HT1080 (cell line): ENCODE data around the gene STAB1. TPM values are rescaled to one million over a fixed set of nuclear protein-coding genes. Genes with fewer than 3 reads are reported as not detected.

Experiments
- DNase-seq: peaks from one replicate; pipeline ENCODE4 v3.0.0-alpha.2; 2015; ENCODE audit warnings: low read depth
- total RNA-seq: library from RNA; depleted of rRNA; stranded (reverse); fragments of >200 nt; shearing (Covaris generic); gene quantifications from 2 replicates; pipeline ENCODE4 v1.2.3, GENCODE V29; 2014

The STAB1 gene
- total RNA-seq, 1 experiment from 2014 or later: not detected

DNA sequence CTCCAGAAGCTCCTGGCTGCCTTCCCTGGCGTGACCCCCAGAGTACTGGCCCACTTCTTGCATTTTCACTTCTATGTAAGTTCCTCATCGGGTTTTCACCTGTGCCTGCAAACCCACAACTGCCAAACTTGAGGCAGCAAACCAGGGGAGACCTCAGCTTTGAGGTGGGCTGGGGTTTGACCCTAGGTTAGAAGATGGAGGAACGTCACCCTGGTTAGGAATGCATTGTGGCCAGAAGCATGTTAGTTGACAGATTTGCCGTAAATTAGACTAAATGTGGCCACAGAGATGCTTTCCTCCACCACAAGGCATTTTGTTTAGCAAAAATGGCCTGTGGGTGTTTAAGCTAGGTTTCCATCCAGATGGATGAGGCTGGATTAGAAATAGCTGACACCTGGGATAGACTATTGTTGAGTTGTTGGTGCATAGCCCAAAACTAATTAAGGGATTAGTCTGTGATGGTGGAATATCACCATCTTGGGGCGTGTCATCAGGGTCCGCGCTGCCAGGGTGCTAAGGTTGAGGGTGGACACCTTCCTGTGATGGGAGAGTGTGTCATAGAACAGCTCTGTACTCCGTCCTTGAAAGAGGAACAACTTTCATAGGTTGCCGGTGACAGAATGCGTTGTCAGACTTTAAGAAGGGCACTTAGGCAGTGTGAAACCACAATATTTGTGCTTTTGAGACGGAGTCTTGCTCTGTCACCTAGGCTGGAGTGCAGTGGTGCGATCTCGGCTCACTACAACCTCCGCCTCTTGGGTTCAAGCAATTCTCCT lies 36.2 kb upstream of the STAB1 start:
- DNase-seq: no peak

DNA sequence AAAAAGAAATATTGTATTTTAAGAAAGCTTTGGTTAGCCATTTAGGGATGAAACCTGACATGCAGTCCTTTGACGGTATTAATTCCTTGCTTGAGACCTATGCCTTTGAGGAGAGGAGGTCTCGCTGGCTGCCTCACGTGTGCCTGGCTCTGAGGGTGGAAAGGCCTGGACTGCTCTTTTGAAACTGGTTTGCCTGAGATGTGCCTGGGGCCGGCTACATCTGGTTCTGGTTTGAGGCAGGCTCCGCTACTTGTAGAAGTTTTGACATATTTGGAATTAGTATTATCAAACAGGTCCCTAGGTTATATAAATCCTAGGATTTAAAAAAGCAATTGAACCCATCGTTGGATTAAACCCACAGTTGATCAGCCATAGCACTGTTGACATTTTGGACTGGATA lies 33.3 kb upstream of the STAB1 start:
- no peak for DNase-seq

DNA sequence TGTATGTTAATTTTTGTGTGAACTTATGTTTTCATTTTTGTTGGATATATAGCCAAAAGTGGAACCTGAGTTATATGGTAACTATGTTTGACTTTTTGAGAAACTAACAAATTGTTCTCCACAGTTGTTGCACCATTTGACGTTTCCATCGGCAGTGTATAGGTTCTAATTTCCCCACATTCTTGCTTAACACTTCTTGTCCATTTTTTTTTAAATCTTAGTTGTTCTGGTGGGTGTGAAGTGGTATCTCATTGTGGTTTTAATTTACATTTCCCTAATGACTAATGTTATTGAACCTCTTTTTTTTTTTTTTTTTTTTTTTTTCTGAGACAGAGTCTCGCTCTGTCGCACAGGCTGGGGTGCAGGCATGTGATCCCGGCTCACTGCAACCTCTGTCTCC lies 31.7 kb upstream of the STAB1 start:
- DNase-seq: no peak

DNA sequence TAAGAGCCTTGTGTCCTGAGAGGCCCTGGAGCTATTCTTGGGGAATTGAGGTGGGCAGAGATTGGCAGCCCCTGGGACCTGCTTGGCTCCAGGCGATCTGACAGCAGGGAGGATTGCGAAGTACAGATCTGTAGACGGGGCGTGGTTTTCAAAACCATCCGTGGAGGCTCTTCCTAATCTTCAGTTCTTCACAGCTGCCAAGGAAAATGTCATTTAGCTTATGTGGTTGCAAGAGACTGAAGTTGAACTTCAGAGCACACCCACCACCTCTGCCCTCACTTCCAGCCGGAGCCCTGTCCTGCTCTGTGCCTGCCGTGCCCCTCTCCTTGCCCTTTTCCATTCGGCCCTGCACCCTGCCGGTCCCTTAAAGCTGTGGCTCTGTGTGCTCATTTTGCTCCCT lies 26.8 kb upstream of the STAB1 start:
- DNase-seq: no peak

DNA sequence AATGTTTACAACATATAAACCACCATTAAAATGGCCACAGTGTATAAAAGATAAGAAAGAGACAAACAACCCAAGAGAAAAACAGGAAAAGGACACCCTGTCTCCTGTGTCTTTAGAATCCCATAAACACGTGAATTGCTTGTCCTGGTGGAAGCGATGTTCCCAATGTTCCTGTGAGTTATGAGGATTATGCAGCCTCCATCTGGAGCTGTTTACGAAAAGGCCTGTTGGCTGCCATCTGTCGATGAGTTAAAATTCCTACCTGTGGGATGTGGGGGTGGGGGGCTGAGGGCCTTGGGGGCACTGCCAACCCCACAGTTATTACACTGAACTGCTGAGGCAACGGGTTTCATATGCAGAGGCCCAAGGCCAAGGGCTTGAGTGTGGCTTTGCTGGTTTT lies 26.1 kb upstream of the STAB1 start:
- no peak for DNase-seq

DNA sequence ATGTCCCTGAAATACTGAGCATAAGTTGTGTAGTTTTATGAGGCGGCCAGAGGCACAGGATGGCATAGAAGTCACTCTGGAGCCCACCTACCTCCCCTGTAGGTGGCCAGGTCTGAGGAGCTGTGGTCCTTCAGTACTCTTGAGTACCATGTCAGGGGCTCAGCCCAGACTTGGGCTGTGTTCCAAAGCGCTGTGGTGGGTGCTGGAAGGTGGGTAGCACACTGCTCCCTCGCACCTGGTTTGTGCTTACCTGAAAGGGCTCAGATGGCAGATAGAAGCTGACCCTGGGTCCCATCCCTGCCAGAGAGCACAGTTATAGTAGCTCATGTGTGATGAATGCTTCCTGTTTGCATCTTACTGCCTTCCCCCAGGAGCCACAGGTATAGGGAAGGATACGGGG lies 24.2 kb upstream of the STAB1 start:
- no peak for DNase-seq

DNA sequence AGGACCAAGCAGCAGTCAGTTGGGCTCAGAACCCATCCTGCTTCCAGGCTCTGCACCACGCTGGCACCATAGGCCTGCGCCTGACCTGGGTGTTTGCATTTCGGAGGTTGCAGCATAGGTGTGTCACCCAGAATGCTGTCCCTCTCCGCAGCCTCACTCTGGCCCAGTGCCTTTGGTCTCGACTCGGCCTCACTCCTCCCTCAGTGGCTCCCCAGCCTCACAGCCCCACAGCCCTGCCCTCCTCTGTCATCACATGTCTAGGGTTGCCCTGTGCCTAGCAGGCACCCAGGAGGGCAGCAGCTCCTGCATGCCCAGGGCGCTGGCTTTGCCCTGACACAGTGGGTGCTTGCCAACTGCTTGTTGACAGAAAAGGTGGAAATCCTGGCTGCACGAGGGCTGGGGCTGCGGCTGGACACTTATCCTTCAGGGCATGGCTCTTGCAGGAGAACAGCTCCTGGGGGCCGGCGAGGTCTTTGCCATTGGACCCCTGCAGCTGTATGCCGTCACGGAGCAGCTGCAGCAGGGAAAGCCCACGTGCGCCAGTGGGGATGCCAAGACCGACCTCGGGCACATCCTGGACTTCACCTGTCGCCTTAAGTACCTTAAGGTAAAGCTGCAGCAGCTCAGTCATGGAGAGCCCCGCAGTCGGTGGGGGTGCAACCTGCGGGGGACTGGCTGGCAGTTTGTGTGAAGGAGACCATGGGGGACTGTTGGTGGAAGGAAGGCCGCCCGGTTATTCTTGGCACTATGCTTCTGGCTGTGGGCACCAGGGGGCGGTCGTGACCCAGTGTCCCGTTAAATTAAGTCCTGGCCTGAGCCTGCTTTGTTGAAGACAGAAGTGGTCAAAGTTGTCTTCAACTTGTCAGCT lies 23.5 kb upstream of the STAB1 start:
- DNase-seq: peak; percentile 57

DNA sequence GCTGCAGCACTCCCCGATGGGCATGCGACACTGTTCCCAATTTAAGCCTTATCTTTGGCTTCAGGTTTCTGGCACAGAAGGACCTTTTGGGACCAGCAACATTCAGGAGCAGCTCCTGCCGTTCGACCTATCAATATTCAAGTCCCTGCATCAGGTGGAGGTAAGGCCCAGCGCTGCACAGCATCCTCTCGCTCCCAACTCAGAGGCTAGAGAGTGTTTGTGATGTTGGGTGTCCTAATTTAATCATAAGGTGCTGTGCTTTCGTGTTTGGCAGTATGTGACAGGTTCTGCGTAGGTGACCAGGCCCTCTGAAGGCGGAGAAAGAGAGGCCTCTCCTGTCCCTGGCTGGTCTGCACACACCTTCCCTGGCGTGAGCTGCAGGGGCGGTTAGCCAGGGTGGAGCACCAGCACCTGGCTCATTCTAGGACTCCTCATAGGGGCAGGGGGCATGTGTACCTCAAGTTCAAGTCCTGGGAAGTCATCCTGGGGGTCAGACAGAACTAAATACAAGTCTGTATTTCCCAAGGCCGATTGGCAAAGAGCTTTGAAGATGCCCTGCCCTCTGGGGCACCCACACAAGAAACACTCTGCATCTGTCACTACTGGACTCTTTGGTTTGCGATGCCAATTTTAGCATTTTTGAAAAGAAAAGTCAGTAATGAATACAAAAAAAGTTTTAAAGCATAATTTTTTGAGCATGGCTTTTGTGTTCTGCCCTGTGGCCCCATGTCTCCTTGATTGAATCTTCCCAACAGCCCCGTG lies 22.7 kb upstream of the STAB1 start:
- DNase-seq: no peak

DNA sequence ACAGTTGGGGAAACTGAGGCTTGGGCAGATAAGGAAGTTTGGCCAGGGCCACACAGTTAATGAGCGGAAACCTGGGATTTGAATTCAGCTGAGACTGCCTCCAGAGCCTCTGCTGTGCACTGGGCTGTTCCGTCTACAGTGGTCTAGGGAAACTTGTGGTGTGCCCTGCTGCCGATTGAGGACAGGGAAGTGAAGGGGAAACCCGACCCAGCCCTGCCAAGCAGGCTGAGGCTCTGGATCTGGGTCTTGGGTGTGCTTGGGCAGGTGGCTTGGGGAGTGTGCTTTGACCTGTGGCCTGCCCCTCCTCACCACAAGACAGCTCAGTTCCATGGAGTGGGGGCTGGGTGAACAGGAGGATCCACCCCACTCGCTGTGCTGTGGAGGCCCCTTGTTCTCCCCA lies 22.1 kb upstream of the STAB1 start:
- no peak for DNase-seq

DNA sequence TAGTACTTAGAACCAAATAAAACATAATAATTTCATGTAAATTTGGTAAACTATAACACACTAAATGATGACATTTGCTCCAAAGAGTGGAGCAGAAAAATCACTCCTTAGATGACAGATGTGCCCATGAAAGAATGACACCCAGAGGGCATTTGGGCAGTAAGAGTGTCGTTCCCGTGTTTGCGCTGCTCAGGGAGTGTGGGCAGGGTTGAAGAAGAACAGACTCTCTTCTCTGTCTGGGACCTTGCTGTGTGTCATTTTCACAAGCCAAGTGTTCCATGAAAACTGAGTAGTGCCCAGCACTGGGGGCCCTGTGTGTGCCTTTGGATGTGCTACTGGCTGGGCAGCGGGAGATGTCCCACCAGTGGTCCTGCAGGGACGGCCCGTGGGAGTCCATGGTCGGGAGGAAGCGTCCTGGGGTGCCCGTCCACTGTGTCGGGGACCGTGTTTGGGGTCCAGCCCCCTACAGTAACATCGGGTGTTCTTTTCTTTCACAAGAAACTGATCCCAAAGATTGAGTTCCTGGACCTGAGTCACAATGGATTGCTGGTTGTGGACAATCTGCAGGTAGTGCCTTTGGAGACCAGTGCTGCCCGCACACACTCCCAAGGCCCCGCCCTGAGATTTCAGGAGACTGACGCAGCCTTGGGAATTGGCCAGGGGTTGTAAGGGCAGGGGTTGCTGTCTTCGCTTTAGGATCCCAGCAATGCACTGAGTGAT lies 17.9 kb upstream of the STAB1 start:
- no peak for DNase-seq

DNA sequence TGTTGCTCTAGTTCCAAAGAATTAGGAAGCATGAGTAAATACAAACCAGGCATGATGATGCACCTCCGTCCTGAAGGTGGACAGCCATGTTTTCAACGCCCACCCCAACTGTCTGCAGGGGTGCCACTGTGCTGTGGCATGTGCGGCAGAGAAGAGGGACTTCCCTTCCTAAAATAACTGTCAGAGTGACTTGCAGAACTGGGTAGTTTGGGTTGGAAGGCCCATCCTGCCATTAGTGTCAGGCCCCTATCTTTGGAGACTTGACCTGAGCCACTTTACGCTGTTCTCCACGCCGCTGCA lies 17.4 kb upstream of the STAB1 start:
- DNase-seq: no peak

DNA sequence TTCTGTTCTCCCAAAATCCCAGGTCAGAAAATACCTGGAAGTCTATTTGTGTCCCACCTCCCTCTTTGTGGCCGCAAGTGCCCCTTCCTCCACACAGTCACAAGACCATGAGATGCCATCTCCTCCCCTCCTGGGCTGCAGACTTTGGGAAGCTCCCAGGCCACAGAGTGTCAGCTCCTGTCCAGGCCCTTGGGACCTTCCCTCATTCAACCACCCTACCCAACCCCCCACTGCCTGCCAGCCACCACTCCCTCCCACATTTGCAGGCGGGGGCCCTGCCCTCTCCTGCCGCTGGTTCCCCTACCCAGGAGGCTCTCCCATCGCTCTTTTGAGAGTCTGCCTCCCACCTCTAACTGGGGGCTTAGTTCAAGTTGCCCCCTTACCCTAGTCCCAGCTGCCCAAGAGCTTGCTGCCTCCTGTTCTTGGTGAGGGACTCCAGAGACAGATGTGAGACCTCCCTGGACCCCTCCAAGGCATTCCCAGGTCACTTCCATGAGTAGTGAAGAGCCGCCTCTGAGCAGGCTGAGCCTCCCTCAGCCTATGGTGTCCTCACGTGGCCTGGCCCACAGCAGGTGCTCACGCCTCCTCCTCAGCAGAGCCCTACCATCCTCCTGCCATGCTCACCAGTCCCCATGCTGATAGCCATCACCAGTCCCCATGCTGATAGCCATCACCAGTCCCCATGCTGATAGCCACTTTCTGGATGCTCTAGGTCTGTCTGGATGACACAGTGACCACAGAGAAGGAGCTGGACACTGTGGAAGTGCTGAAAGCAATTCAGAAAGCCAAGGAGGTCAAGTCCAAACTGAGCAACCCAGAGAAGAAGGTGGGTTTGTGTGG lies 15.9 kb upstream of the STAB1 start:
- DNase-seq: no peak

DNA sequence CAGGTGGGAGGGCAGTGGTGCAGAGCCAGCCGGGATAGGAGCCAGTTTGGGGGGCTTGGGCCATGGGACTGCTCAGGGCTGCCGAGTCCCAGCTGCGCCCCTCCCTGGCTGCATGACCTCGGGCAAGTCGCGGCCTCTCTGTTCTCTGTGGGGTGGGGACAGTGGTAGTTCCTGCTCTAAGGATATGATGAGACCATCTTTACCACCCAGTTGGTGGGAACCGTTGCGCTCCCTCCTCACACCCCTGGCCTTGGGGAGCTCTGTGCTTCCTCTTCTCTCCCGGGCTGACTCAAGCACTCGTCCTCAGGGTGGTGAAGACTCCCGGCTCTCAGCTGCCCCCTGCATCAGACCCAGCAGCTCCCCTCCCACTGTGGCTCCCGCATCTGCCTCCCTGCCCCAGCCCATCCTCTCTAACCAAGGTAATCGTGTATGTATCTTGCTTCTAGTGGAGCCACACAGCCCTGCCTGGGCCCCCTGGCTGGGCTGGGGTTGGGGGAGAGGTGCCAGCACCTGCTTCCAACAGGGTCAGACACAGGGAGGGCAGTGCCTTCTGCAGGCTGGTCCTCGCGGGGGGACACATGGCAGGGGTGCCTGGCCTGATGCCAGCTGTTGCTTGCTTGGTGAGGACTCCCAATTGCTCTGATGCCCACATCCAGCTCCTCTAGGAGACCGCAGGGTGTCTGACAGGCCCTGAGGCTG lies 15.1 kb upstream of the STAB1 start:
- no peak for DNase-seq

DNA sequence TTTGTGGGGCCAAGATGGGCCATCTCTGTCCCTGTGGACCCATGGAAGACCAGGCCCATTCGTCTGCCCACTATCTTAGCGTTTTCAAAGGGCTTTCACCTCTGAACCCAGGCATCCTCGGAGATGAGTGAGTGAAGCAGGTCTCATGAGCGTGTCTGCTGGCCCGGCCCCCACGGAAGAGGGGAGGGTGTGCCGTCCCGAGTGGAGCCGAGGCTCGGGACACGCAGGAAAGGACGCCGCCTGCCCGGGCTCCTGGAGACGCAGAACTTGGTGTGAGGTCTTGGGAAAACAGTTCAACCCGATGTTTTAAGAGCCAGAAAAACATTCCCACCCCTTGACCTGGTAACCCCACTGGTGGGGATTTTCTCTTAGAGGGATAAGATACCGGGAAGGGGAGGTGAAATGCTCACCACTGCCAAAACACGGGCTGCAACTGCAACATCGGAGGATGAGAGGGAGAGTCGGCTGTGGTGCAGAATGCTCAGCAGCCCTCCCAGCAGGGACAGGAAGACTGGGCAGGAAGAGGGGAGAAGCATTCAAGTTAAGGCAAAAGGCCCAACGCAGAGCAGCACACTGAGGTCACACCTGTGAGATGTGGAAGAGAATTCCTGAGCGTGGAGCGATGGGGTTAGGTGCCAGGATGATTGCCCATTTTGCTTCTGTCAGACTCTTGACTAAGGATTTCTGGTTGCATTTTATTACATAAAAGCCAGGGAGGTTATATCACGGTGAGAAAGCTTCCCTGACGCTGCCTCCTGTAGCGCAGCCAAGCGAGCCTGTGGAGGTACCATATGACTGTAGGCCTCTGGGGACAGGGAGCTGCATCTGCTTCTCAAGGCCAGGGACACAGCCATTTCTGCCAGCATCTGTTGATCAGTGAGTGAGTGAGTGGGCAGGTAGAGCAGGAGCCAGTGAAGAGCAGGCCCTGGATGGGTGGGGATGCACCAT lies 14.1 kb upstream of the STAB1 start:
- DNase-seq: no peak

DNA sequence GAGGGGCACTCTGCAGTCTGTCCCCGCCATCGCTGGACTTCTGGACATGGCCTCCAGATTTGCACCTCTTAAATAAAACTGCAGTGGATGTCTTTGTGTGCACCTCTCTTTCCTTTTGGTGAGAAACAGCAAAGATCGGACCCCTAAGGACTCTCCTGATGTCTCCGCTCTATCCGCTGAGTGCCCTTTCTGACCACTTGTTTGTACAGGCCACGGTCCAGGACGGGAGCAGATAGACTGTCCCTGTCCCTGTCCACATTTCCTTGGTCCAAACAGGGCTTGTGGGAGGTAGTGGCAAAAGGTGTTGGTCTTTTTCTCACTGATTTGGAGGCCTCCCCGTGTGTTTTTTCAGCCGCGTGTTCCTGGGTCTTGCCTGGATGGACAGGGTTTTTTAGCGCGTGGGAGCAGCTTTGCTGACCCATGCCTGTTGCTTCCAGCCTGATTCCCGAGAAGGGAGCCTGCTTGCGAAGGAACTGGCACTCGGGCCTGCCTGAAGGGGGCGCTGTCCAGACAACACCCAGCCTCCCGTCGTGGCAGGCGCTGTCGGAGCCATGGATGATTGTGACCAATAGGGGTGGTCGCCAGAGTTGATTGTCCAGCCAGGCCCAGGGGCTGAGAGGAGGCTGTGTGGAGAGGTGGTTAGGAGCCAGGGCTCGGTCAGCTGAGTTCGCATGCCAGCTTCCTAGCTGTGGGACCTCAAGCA lies 13.2 kb upstream of the STAB1 start:
- no peak for DNase-seq

DNA sequence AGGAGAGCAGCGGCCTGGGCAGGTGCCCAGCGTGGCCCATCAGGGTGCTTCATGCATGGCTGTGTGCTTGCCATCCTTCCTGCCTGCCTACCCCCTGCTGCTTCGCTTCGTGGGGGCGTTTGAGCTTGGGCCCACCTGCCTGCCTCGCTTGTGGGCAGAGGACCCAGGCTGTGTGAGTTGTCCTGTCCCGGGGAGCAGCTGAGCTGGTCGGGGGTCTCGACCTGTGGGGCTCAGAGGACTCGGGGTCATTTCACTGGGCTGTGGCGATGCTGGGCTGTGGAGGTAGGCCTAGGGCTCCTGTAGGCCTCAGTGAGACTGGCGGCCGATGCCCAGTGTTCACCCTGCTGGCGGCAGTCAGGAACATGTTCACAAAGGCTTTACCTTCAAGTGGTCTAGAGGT lies 12.1 kb upstream of the STAB1 start:
- DNase-seq: no peak

DNA sequence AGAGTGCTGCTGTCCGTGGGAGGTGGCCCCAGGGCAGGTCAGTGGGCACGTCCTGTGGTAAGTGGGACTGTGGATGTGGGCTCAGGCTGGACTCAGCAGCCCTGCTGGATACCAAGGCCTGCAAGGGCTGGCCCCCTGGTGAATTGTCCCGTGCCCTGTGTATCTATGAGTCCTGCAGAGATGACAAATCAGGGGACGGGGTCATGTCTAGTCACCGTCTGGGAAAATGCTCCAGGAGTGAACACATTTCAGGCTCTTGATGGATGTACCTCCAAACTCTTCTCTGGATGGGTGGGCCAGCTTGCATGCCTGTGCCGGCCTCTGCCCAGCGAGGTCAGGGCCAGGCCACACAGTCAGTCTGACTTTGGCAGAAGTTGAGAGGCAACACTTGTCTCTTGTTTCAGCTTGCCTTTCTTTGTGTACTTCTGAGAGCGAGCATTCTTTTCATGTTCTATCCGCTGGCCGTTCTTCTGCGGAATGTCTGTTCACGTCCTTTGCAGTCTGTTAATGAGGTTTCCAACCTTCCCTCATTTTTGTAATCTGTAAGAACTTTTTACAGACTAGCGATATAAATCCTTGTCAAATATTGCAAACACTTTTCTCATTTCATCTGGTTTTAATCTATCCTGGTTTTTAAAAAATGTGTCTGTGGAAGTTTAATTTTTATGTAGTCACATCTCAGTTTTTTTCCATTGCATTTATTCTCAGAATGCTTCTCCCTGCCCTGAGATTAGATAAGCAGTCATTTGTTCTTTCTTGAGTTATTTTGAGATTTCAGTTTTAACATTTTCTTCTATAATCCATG lies 11.4 kb upstream of the STAB1 start:
- DNase-seq: no peak
